Hepatocyte (in vitro differentiated cells): ENCODE results near the gene PERM1.
"Not testable (repeated sequence)": the region's sequence is repeated elsewhere in the genome, so short reads cannot be mapped to it uniquely, and the experiment has no call there.

Experiments used
- EZH2 ChIP-seq: fragments of 200-600 bp; sonication (generic); IDR thresholded peaks from 2 replicates; pipeline ENCODE4 v1.6.1; 2016; ENCODE audit warnings: antibody characterized with exemption, mild to moderate bottlenecking, borderline replicate concordance
- EZH2phosphoT487 ChIP-seq: fragments of 200-600 bp; sonication (generic); IDR thresholded peaks from one replicate; pipeline ENCODE4 v1.6.1; 2018; ENCODE audit warnings: antibody characterized with exemption, mild to moderate bottlenecking, low read depth, moderate library complexity; ENCODE audit not compliant: unreplicated experiment, severe bottlenecking
- TF ChIP-seq, protein P1 (sequence below): fragments of 200-600 bp; sonication (generic); IDR thresholded peaks from 2 replicates; pipeline ENCODE4 v1.5.1; 2016; ENCODE audit warnings: antibody characterized with exemption, mild to moderate bottlenecking; ENCODE audit not compliant: poor library complexity

DNA sequence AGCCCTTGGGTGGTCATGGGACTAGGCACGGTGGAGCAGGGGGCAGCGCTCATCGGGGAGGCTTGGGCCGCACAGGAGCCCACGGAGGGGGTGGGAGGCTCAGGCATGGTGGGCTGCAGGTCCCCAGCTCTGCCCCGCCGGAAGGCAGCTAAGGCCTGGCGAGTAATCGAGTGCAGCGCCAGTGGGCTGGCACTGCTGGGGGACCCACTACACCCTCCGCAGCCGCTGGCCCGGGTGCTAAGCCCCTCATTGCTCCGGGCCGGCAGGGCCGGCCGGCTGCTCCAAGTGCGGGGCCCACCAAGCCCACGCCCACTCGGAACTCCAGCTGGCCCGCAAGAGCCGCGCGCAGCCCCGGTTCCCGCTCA lies 36.4 kb upstream of the PERM1 start:
- TF ChIP-seq, protein P1, sequence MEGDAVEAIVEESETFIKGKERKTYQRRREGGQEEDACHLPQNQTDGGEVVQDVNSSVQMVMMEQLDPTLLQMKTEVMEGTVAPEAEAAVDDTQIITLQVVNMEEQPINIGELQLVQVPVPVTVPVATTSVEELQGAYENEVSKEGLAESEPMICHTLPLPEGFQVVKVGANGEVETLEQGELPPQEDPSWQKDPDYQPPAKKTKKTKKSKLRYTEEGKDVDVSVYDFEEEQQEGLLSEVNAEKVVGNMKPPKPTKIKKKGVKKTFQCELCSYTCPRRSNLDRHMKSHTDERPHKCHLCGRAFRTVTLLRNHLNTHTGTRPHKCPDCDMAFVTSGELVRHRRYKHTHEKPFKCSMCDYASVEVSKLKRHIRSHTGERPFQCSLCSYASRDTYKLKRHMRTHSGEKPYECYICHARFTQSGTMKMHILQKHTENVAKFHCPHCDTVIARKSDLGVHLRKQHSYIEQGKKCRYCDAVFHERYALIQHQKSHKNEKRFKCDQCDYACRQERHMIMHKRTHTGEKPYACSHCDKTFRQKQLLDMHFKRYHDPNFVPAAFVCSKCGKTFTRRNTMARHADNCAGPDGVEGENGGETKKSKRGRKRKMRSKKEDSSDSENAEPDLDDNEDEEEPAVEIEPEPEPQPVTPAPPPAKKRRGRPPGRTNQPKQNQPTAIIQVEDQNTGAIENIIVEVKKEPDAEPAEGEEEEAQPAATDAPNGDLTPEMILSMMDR = not testable (repeated sequence)
- not testable (repeated sequence) for TF ChIP-seq EZH2, EZH2phosphoT487
